HG02678 (cell line): Measurements from ENCODE around the gene CRTC3.
"Not testable (repeated sequence)": the region's sequence is repeated elsewhere in the genome, so short reads cannot be mapped to it uniquely, and the experiment has no call there.

ENCODE experiments used
- ATAC-seq: cut with Tn5 transposase; IDR thresholded peaks from one replicate; pipeline ENCODE4 v1.9.1; 2021; ENCODE audit warnings: mild to moderate bottlenecking, moderate library complexity; ENCODE audit not compliant: unreplicated experiment

Gene CRTC3

DNA sequence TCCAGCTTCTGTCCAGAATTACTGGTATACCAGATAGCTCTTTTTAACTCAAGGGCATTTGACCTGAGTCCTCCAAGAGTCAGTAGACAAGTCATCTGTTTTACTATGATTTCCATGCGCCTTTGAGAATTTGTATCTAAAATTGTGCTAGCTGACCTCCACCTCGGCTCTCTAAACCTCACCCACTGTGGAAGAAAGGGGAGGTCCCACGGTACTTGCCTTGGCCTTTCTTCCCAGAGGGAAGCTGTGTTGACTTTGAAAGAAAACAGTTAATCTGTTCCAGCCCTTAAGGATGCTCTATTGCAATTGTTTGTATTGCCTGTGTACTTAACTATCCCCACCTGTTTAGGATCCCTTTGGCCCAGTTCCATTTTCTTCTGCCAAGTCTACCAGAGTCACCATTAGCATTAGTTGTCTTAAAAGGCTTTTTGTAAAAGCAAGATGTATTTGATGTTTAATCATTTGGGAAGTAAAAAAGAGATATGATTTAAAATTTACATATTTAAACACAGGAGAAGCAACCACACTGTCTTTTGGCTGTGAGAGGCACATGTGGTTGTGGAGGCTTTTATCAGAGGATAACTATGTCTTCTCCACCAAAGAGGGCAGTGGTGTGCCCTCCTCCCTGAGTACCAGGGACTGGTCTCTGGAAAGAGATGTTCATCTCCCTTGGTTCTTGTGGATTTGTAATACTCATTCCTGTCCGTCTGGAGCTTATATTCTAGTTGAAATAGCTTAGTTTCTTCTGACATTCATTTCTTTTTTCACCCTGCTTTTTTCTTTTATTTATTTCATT is 88.8 kb downstream of the CRTC3 start:
- ATAC-seq, result no peak

DNA sequence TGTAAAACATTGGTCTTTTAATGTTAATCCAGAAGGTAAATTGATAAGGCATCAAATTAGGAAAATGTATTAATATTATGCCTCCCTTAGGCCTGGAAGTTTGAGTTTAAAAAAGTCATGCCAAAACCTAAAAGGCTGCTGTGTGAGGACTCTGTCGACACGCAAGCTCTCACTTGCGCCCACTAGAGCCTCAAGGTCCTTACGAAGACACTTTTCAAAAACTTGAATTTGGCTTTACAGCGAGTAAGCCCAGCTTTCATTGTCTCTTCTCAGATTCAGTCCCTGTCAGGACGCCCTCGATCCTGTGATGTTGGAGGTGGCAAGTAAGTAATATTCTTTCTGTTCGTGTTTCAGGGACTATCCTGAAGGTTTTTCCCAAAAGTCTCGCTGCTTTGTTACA is 89.7 kb downstream of the CRTC3 start:
- ATAC-seq, result no peak

DNA sequence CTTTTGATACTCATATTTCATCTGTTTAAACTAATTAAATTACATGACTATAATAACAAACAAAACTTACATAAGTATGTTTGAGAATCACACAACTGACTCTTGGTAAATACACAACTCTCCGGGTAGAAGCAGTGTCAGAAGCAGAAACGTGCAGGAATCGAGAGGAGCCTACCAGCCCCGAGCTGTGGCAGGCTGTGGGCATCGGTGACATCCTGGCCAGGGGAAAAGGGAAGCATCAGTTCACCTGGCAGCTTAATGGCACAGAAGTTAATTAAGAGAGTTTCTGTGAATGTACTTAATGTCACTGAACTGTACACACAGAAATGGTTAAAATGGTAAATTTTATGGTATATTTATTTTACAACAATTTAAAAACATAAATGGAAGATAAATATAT is 90.2 kb downstream of the CRTC3 start:
- no peak for ATAC-seq

DNA sequence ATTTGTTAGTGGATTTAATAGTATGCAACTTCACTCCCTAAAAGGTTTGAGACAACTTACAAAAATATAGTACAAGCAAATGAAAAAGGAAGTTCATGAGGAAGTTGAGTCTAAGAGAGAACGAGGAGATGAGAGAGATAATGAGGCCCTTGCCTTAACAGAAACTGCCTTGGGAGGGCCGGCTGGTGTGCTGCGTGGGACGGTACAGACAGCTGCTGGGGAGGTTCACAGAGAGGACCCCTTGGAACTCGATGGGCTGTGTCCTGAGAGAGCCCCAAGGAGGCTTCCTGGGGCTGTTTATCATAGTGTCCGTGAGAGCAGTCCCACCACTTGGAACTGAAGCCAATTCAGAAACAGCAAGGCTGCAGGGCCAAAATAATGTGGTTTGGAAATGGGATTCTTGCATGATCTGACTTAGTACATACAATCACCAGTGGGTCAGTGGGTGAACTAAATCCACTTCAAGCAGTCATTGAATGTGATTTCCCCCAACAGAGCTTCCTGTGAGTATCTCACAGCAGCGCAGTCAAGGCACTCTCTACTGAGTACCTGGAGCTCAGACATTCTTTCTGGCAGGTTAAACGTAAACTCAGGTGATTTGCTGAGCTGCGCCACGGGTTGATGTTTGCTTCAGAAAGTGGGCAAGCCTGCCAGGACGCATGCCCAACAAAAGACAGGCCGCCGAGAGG is 90.8 kb downstream of the CRTC3 start:
- peak; percentile 67 for ATAC-seq

DNA sequence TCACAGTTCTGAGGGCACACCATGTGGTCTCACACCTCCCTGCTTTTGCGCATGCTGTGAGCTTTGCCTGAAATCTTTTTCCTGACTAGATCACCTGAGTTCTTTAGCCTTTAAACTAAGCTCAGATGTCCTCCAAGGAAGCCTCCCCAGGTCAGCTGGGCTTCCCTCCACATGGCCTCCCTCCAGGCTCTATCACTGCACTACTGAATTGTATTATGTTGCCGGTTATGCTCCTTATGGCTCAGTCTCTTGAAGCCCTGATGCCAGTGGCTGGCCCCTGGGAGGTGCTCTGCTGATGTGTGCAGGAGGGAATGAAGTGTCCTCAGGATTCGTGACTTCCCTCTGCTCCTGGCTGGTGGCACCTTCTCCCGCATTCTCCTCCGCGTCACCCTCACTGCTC is 94.1 kb downstream of the CRTC3 start:
- ATAC-seq, result no peak

DNA sequence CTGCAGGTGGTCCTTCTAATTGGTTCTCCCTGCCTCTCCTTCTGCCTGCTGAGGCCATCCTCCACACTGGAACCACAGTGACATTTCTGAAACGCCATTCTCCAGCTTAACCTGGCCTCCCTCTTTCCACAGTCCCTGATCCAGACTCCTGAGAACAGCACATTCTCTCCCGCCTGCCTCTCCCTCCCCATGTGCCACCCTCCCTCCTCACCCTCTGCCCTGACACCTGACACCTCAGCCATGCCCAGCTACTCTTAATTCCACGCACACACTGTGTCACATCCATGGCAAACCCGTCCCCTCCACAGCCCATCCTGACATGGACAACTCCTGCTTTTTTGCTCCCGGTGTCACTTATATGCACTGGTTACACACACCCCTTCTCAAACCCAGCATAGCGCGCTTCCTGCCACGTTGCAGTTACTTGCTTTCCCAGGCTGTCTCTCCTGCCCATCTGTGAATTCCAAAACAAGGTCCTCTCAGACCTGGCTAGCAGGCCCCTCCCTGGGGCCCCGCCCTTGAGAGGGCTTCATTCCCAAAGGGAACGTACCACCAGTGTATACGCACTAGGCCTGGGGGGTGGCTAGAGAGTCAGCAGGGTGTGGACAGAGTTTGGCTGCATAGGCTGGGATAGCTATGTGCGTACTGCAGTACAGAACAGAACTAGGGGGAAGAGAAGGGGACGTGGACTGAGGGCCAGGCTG is 94.7 kb downstream of the CRTC3 start:
- ATAC-seq, result no peak

DNA sequence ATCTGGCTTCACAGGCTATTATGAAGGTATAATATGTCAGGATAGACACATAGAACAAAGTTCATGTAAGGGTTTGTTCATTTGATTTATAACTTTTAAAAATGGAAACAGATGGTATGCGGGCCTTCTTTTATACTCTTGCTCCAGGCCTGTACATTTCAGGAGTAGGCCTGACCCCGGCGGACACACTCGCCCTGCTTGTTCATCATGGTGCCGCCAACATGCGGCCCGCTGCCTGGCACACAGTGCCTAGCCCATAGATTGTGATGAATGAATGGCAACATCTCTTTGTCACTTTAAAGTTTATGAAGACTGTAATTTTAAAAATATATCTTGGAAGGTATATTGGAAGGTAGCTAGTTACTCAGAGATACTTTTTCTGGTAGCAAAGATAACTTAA is 95.3 kb downstream of the CRTC3 start:
- ATAC-seq, result no peak

DNA sequence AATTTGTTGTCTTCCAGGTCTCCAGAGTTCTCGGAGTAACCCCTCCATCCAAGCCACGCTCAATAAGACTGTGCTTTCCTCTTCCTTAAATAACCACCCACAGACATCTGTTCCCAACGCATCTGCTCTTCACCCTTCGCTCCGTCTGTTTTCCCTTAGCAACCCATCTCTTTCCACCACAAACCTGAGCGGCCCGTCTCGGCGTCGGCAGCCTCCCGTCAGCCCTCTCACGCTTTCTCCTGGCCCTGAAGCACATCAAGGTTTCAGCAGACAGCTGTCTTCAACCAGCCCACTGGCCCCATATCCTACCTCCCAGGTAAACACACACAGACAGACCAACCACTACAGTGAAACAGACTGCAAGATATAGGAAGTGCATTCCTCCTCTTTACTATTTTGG is 99.5 kb downstream of the CRTC3 start:
- no peak for ATAC-seq

DNA sequence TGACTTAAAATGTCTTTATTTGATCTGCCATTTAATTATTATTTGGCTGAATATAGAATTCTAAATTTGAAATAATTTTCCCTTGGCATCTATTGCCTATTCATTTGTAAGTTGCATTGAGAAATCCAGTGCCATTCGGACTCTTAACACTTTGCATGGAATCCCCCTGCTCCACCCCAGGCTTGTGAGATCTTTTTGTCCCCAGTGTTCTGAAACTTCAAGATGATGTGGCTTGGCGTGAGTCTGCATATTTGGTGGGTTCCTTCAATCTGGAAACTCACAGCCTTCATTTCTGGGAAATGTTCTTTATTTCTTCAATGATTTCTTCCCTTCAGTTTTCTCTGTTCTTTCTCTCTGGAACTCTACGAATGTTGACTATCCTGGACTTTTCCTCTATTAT is 103.6 kb downstream of the CRTC3 start:
- no peak for ATAC-seq

DNA sequence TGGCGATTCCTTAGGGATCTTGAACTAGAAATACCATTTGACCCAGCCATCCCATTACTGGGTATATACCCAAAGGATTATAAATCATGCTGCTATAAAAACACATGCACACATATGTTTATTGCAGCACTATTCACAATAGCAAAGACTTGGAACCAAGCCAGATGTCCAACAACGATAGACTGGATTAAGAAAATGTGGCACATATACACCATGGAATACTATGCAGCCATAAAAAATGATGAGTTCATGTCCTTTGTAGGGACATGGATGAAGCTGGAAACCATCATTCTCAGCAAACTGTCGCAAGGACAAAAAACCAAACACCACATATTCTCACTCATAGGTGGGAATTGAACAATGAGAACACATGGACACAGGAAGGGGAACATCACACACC is 107.3 kb downstream of the CRTC3 start:
- not testable (repeated sequence) for ATAC-seq

DNA sequence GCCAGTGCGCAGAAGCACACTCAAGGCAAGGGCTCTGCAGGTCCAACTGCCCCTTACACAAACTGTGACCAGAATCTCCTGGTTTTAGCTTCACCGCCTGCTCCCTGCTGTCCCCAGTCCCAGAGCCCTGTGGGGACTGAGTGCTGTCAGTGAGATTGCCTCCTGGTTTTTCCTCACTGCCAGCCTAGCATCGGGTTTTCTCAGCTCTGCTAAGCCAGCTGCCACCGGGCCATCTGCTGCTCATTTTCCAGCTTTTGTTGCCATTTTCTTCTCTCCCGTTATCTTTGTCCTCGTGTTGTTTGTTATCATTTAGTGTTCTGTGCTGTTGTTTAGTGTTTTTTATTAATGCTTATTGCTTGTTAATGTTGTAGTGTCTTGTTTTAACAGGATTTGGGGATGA is 108.0 kb downstream of the CRTC3 start:
- ATAC-seq, result no peak

DNA sequence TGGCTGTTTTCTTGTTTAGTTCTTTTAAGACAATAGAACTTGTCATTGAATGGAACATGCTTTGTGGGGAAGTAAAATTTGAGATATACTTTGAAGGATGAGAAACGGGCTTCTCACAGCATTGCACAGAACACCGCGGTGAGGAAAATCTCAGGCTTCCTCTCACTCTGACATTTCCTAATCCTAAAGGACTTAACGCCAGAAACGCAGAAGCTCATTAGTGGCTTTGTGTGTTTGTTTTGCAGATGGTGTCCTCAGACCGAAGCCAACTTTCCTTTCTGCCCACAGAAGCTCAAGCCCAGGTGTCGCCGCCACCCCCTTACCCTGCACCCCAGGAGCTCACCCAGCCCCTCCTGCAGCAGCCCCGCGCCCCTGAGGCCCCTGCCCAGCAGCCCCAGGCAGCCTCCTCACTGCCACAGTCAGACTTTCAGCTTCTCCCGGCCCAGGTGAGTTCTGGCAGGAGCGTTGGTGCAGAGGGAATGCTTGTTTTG is 108.5 kb downstream of the CRTC3 start:
- no peak for ATAC-seq

DNA sequence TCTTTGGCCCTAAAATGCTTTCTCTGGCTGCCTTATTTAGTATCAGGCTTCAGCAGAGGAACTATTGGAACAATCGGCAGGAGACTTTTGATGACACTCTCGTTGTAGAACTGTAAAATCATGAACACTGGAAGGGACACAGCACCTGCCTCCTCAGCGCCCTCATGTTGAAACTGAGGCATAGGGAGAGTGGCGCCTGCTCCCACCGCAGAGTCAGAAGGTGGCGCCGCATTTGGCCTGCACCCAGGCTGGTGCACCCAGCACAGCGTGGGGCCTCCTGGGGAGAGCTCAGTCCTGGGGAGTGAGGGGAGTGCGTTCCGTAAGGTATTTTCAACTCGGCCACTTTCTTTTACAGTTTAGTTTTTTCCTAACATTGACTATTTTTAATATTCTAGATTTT is 109.2 kb downstream of the CRTC3 start:
- ATAC-seq, result no peak

DNA sequence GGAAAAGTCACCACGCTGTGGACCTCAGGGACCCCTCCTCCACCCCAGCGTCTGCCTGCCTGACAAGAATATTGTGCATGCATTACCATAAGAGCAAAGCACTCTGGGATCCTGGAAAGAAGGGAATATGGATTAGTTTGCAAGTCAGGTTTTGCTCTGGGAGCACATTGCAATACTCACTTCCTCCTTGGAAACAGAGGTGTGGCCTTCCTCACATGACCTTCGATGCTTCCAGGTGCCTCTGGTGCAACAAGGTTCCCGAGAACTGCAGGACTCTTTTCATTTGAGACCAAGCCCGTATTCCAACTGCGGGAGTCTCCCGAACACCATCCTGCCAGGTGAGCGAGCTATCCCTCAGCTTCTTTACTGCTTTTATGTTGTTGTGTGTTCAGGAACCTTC is 111.1 kb downstream of the CRTC3 start:
- ATAC-seq, result no peak

DNA sequence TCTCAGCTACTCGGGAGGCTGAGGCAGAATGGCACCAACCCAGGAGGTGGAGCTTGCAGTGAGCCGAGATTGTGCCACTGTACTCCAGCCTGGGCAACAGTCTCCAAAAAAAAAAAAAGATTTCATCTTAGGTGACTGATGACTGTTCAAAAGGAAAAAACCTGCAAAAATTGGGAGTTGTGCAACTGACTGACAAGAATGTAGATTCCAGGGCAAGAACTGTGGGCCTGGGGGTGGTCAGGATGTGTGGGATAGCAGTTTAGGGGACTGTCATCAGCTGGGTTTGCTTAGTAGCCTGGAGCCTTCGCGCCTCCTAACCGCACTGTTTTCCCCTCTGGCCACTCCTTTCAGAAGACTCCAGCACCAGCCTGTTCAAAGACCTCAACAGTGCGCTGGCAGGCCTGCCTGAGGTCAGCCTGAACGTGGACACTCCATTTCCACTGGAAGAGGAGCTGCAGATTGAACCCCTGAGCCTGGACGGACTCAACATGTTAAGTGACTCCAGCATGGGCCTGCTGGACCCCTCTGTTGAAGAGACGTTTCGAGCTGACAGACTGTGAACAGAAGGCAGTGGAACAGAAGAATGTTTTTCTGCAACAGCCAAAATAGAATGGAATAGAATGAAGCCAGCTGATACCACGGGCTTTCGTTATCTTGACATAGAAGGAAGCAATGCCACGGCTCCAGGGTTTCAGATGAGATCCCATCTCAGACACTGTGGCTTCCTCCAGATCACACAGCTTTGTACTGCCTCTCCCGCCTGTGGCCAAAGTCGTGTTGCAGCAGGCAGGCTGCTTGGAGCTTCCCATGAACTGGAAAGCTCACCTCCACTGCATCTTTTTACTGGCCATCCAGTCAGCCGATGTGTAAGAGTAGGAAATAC is 112.1 kb downstream of the CRTC3 start:
- no peak for ATAC-seq

DNA sequence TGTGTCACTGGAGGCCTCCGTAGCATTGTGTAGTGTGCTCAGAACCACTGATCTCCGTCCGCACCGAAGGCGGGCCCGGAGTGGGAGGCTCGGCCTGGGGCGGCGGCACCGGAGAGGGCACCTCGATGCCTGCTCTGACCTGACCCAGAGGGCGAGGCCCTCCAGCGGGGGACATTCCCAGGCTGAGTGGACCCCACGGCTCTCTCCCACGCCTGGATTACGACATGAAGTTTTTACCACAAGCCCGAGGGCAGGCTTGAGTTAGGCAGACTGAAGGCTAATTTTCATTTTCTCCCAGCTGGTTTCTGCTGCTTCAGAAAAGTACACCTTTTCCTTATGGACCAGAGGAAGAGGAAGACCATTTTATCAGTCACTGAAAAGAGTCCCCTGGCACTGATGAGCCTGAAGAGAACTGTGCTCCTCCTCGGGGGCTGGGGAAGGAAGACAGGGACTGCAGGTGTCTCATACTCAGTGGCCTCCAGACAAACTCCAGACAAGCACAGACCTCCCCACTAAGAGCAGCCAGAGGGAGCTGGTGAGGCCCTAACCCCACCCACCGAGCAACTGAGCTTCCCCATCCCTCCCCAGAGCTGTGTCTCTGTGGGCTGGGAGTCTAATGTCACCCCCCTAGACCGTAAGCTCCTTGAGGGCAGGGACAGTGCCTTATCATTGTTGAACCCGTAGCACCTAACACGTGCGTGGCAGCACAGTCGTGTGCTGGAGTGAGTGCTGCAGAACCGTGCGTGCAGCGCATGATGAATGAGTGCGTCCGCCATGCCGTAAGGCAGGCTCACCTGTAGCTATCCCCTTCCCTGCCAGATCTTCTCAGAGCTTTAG is 113.0 kb downstream of the CRTC3 start:
- no peak for ATAC-seq

DNA sequence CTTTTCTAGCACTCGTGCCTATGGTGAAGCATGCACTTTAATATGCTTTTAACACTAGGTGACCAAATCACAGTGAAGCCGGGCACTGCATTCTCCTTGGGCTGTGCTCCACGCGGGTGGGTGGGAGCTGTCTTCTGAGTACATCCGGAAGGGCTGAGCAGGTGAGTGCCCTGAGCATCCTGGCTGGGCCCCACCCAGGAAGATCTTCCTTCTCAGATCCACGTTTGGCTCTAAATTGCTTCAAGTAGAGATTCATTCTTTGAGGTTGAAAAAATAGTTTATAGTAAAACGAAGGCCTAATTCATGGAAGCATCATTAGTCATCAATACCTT is 113.5 kb downstream of the CRTC3 start:
- ATAC-seq, result no peak

DNA sequence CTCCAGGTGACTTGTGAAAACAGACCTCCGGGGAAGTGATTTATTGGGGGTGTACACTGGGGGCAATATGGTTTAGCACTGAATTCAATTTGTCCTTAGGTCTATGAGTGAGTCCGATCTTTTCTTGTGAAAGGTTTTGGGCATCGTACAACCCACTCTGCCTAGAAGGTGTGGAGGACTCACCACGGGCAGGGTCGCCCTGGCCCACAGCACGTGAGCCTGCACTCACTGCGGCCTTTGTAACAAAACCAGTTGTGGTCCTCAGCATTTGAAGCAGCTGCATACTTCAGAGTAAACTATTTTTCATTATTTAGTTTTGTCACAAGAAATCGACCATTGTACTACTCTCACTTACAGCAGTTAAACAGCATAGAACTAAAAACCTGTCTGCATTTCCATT is 114.8 kb downstream of the CRTC3 start:
- ATAC-seq, result no peak

DNA sequence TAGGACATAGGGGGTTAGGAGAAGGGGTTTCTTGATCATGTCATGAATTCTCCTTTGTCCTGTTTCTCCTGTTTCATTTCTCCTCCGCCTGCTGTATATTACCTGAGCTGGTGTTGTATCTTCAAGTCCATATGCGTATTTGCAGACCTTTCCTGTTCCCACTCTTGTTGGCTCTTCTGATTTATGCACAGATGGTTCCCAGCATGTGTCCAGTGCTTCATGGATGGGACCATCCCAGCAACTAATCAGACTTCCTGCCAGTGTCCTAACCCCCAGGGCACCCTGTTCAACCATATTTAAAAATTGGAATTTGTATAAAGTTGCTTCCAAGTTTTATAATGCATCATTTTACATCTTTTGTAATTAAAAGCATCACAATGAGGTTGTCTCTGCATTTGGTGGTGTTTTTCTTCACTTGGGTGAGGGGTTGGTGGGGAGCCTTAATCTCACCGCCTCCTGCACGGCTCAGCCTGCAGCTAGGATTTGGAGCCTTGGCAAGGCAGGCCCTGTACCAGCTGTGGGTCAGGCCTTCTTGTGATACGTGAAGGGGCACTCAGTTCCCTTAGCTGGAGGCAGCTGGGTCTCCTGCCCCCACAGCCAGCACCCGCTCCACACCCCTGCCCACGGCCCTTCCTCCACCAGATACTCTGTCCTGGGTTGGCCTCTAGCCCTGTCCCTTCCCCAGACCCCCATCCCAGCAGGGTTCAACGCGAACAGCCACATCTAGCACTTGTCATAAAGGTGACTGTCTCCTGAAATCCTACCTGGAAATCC is 115.4 kb downstream of the CRTC3 start:
- no peak for ATAC-seq
